ENCODE results near the gene IMP4.

IMP4 gene

DNA sequence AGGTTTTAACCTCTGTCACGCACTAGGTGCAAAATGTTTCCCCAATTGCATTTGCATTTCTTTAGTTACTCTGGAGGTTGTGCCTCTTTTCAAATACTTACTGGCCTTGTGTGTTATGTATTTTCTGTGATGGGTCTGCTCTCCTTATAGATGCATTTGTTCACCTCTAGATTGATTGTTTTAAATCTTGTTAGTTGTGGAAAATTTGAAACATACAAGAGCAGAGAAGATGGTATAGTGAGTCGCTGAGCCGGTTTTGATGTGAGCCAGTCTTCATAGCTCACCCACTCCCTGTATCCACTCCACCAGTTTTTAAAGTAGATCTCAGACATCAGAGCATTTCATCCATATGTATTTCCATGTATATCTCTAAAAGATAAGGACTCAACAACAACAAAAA, 6.5 kb downstream of the IMP4 start:
- H3K36me3 ChIP-seq (ENCODE audit: control insufficient read depth, low read length), result peaks cover 80% of the 10 kb centered on the region
- H4K20me1 ChIP-seq (ENCODE audit: control insufficient read depth, insufficient read depth, low read depth, low read length), result no peaks in the 10 kb centered on the region
- H3K27ac ChIP-seq (ENCODE audit: low read depth, low read length), result peak overlapping the region; percentile 99
- H3F3A ChIP-seq (ENCODE audit: control insufficient read depth, insufficient read depth), result peaks cover 91% of the 10 kb centered on the region
- H3K9me2 ChIP-seq (replicated peaks; ENCODE audit: control insufficient read depth, low read length), result no peaks in the 10 kb centered on the region
- H3K4me3 ChIP-seq (ENCODE audit: low read length), result peak overlapping the region; percentile 86
- TF ChIP-seq, protein P1, sequence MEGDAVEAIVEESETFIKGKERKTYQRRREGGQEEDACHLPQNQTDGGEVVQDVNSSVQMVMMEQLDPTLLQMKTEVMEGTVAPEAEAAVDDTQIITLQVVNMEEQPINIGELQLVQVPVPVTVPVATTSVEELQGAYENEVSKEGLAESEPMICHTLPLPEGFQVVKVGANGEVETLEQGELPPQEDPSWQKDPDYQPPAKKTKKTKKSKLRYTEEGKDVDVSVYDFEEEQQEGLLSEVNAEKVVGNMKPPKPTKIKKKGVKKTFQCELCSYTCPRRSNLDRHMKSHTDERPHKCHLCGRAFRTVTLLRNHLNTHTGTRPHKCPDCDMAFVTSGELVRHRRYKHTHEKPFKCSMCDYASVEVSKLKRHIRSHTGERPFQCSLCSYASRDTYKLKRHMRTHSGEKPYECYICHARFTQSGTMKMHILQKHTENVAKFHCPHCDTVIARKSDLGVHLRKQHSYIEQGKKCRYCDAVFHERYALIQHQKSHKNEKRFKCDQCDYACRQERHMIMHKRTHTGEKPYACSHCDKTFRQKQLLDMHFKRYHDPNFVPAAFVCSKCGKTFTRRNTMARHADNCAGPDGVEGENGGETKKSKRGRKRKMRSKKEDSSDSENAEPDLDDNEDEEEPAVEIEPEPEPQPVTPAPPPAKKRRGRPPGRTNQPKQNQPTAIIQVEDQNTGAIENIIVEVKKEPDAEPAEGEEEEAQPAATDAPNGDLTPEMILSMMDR (IDR thresholded peaks at IDR 0.05; ENCODE audit: low read depth, low read length, poor library complexity, severe bottlenecking), result no peak
- TF ChIP-seq EZH2phosphoT487 (IDR thresholded peaks at IDR 0.05; ENCODE audit: borderline replicate concordance, low read length), result no peak
- peaks cover 79% of the 10 kb centered on the region for H3K79me2 ChIP-seq (ENCODE audit: control insufficient read depth, low read length)
- peaks cover 98% of the 10 kb centered on the region for H3K4me1 ChIP-seq (ENCODE audit: control insufficient read depth, low read length)
- H3K4me2 ChIP-seq (ENCODE audit: low read length), result peak overlapping the region; percentile 97
- no peaks in the 10 kb centered on the region for H3K9me3 ChIP-seq (ENCODE audit: control insufficient read depth, insufficient read depth, low read length)
- H3K27me3 ChIP-seq (ENCODE audit: control insufficient read depth, low read length), result no peaks in the 10 kb centered on the region

DNA sequence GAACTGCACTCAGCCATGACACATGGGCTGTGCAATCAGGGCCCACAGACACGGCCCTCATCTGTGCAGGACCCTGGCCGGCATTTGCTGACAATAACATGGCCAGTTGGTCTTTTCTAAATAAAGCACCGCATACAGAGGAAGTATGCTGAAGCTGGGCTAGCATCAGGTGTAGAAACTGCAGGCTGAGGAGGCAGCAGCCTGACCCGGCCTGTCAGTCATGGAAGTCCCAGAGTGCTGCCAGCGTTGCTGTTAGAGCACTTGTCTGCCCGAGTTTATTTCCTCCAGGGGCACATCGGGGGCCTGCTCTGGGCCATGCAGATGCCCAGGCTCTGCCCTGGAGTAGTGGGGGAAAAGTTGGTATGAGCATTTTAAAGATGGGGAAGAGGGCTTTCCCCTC, 9.0 kb downstream of the IMP4 start:
- peaks cover 72% of the 10 kb centered on the region for H3F3A ChIP-seq (ENCODE audit: control insufficient read depth, insufficient read depth)
- no peaks in the 10 kb centered on the region for H3K9me3 ChIP-seq (ENCODE audit: control insufficient read depth, insufficient read depth, low read length)
- H3K4me1 ChIP-seq (ENCODE audit: control insufficient read depth, low read length), result peaks cover 87% of the 10 kb centered on the region
- H3K79me2 ChIP-seq (ENCODE audit: control insufficient read depth, low read length), result peaks cover 79% of the 10 kb centered on the region
- no peaks in the 10 kb centered on the region for H3K27me3 ChIP-seq (ENCODE audit: control insufficient read depth, low read length)
- H3K4me2 ChIP-seq (ENCODE audit: low read length), result peak overlapping the region; percentile 92
- H3K4me3 ChIP-seq (ENCODE audit: low read length), result peak overlapping the region; percentile 70
- no peaks in the 10 kb centered on the region for H3K9me2 ChIP-seq (replicated peaks; ENCODE audit: control insufficient read depth, low read length)
- no peaks in the 10 kb centered on the region for H4K20me1 ChIP-seq (ENCODE audit: control insufficient read depth, insufficient read depth, low read depth, low read length)
- TF ChIP-seq, protein P1 (IDR thresholded peaks at IDR 0.05; ENCODE audit: low read depth, low read length, poor library complexity, severe bottlenecking), result no peak
- TF ChIP-seq EZH2phosphoT487 (IDR thresholded peaks at IDR 0.05; ENCODE audit: borderline replicate concordance, low read length), result no peak
- H3K27ac ChIP-seq (ENCODE audit: low read depth, low read length), result peak overlapping the region; percentile 99
- H3K36me3 ChIP-seq (ENCODE audit: control insufficient read depth, low read length), result peaks cover 62% of the 10 kb centered on the region

DNA sequence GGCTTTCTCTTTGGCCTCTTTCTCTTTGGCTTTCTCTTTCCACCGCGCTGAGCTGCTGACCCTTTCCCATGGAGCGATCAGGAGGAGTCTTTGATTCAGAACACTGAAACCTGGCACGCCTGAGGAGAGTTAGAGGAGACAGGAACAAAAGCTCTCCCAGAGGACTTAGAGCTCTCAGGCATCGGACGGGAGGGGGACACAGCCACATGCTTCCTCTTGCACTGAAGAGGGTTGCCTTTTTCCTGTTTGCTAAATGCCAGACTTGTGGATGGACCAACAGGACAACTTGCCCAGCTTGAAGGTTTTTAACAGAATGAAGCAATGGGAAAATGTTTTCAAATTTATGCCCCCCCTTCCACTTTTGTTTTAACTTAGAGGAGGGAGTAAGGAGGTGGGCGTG, 9.5 kb downstream of the IMP4 start:
- Histone ChIP-seq H3K27me3 (ENCODE audit: control insufficient read depth, low read length) (no peaks in the 10 kb centered on the region), H3K9me2 (replicated peaks; ENCODE audit: control insufficient read depth, low read length) (no peaks in the 10 kb centered on the region), H3K4me3 (ENCODE audit: low read length) (peak overlapping the region; percentile 70), H3K4me1 (ENCODE audit: control insufficient read depth, low read length) (peaks cover 87% of the 10 kb centered on the region), H3K9me3 (ENCODE audit: control insufficient read depth, insufficient read depth, low read length) (no peaks in the 10 kb centered on the region), H3K27ac (ENCODE audit: low read depth, low read length) (peak overlapping the region; percentile 99), H3K4me2 (ENCODE audit: low read length) (peak overlapping the region; percentile 92), H4K20me1 (ENCODE audit: control insufficient read depth, insufficient read depth, low read depth, low read length) (no peaks in the 10 kb centered on the region), H3K36me3 (ENCODE audit: control insufficient read depth, low read length) (peaks cover 61% of the 10 kb centered on the region), H3K79me2 (ENCODE audit: control insufficient read depth, low read length) (peaks cover 80% of the 10 kb centered on the region), H3F3A (ENCODE audit: control insufficient read depth, insufficient read depth) (peaks cover 71% of the 10 kb centered on the region)
- TF ChIP-seq EZH2phosphoT487 (IDR thresholded peaks at IDR 0.05; ENCODE audit: borderline replicate concordance, low read length), result no peak
- TF ChIP-seq, protein P1 (IDR thresholded peaks at IDR 0.05; ENCODE audit: low read depth, low read length, poor library complexity, severe bottlenecking), result no peak
